Fibroblast of peridontal ligament (primary cell): ENCODE data around the gene MTHFD2L.
A peak's percentile ranks its signal among the peaks of the same experiment; 100 is the strongest.

Experiments used
- DNase-seq: peaks from one replicate; pipeline ENCODE4 v3.0.0-alpha.2; 2010; ENCODE audit errors: extremely low read depth

MTHFD2L gene

DNA sequence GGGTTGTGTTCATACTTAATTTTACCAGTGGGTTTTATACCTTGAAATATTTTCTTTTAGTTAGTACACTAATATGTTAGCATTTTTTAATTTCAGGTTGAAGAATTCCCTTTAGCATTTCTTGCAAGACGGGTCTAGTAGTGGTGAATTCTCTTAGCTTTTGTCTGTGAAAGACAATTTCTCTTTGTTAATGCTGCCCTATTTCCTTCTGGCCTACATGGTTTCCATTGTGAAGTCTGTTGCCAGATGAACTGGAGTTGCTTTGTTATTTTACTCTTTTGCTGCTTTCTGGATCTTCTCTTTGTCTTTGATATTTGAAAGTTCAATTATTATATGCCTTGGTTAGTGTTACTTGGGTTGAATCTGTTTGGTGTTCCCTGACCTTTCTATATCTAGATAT, 25.0 kb upstream of the MTHFD2L start:
- DNase-seq: no peak

GRCh38 chr4:74133786-74134499, 24.0 kb upstream of the MTHFD2L start:
- DNase-seq: peak; percentile 96

GRCh38 chr4:74134500-74134852, 23.4 kb upstream of the MTHFD2L start:
- no peak for DNase-seq

- no peak for DNase-seq
These were observed 11.3 kb upstream of the MTHFD2L start for GRCh38 chr4:74146581-74147129.

GRCh38 chr4:74148205-74148604, 9.7 kb upstream of the MTHFD2L start:
- DNase-seq: no peak

DNA sequence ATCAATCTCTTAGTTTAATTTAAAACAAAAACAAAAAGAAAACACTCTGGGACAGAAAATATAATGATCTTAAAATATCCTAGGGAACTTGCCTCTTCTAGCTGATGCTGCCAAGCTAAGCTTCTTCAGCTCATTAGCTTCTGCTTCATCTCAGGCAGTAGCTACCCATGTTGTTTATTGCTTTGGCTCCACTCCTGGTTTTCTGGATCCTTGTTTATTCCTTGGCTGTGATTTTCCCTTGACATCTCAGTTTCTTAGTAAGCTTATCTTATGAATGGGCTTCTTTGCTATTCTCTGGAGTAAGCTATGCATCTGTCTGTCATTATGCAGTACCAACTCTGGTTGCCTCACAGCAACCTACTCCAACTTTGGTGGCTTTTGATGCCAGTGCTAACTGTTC, 5.1 kb upstream of the MTHFD2L start:
- peak; percentile 81 for DNase-seq

GRCh38 chr4:74156521-74156920, 1.4 kb upstream of the MTHFD2L start:
- DNase-seq: no peak

DNA sequence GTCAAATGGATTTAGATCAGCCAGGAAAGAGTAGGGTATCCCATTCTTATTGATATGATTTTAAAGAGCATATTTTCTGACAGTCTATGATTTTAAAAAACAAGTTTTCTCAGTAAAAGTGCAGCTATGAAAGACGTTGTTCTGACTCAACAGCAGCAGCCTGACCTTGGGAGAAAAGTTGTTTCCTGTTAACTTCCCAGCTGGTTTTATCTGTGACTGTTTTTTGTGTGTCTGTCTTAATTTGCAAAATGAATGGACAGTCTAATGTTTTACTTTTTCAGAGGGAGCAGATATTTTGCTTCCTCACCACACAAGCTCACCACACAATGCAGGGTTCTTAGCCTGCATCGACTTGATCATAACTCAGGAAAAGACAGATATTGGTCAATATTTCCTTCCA, 764 bp upstream of the MTHFD2L start:
- DNase-seq: no peak

DNA sequence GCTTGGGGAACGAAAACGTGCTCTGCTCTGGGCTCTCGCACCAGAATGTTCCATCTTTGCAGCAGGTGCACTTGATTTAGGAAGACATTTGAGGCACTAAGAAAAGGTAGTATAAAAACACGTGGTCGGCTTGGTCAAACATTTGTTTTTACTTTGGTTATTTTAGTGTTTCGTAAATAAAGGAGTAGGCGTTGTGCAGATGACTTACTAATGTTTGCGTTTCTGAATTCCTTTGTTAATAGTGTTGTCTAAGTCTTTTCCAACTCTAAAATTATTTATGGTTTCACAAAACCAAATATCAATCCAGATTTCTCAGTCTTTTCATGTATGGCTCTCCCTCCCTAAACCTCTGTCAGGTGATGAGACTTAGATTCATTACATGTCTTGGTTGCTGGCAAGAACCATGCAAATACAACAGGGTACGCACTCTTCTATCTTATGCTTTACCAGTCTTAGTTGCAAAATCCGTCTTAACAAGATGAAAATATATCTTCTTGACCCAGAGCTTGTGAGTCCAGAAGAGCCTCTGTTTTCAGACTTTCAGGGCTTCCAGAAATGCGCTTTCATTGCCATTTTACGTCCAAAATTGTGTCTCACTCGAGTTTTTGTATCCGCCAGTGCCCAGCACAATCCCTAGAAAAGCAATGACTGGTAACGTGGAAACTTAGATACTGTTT, 686 bp downstream of the MTHFD2L start:
- peak; percentile 25 for DNase-seq

GRCh38 chr4:74159143-74159709, 1.3 kb downstream of the MTHFD2L start:
- DNase-seq: peak; percentile 61

- no peak for DNase-seq
These were observed 3.9 kb downstream of the MTHFD2L start for GRCh38 chr4:74161666-74162450.

- no peak for DNase-seq
These were observed 8.2 kb downstream of the MTHFD2L start for GRCh38 chr4:74166135-74166534.

DNA sequence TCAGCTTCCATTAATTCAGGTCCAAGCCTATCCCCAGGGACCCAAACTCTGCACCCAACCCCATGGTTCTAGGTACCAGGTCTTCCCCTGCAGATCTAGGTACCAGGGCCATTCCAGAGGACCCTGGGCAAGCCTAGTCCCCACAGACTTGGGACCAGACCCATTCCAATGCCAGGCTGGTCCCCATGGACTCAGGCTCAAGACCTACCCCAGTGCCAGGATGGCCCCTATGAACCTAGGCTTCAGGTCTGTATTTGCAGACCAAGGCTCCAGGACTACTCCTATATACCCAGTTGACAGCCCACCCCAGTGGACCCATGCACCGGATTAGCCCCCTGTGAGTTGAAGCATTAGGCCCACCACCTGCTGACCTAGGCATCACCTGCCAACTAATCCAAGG, 8.9 kb downstream of the MTHFD2L start:
- DNase-seq: no peak

DNA sequence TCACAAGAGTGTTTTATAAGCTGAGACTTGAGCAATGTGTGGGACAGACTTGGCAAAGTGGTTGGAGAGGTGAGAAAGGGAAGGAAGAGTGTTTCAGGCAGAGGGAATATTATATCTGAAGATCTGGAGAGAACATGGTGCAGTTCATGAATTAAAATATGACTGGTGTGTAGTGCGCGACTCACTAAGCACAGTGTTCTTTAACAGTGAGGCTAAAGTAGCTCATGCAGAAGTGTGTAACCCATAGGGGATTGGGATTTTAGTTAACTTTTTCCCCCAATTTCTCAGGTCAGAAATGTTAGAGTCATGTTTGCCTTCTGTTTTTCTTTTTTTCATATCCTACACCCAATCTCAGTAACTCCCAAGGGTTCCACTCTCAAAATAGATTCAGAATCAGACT, 9.7 kb downstream of the MTHFD2L start:
- DNase-seq: no peak

GRCh38 chr4:74168841-74169240, 10.9 kb downstream of the MTHFD2L start:
- DNase-seq: no peak

GRCh38 chr4:74173321-74173720, 15.4 kb downstream of the MTHFD2L start:
- DNase-seq: no peak

- DNase-seq: no peak
These were observed 16.5 kb downstream of the MTHFD2L start for GRCh38 chr4:74174421-74174820.

GRCh38 chr4:74174941-74175340, 17.0 kb downstream of the MTHFD2L start:
- no peak for DNase-seq

- no peak for DNase-seq
These were observed 17.5 kb downstream of the MTHFD2L start for GRCh38 chr4:74175379-74175778.

DNA sequence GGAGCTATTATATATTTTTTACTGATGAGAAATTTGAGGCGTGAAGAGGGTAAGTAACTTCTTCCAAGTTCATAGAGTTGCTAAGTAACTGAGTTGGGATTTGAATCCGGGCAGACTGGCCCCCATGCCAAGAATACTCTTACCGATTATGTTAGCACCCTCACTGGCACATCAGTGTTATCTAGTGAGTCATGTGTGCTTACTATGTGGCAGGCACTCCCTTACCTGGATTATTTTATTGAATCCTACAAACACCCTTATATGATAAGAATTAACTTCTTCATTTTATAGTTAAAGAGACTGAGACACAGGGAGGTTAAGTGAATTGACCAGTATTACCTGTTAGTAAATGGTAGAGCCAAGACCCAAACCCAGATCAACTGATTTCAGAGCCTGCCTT, 20.9 kb downstream of the MTHFD2L start:
- no peak for DNase-seq

- DNase-seq: no peak
These were observed 23.3 kb downstream of the MTHFD2L start for GRCh38 chr4:74181219-74181618.

DNA sequence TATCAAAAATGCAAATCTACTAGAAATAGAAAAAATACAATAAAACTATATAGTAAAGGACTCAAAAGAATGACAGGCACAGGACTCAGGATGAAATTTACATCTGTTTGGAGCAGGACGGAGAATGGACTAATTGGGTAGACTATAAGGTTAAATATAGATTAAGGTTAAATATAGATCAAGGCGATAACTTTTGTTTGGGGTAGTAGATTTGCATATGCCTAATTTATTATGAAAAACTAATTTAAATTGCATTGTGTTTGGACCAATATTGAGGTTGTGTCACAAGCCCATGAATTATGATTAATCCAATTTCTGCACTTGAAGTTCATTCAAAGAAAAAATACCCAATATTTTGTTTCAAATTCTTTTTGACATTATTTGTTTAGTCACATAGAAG, 31.0 kb downstream of the MTHFD2L start:
- DNase-seq: no peak
